HG02588 (cell line): Measurements from ENCODE around the gene CYTH3.
"Not testable (repeated sequence)": the region's sequence is repeated elsewhere in the genome, so short reads cannot be mapped to it uniquely, and the experiment has no call there.

ENCODE experiments used
- ATAC-seq: cut with Tn5 transposase; IDR thresholded peaks from one replicate; pipeline ENCODE4 v1.9.1; 2021; ENCODE audit warnings: mild to moderate bottlenecking, moderate library complexity; ENCODE audit not compliant: unreplicated experiment

Gene CYTH3

DNA sequence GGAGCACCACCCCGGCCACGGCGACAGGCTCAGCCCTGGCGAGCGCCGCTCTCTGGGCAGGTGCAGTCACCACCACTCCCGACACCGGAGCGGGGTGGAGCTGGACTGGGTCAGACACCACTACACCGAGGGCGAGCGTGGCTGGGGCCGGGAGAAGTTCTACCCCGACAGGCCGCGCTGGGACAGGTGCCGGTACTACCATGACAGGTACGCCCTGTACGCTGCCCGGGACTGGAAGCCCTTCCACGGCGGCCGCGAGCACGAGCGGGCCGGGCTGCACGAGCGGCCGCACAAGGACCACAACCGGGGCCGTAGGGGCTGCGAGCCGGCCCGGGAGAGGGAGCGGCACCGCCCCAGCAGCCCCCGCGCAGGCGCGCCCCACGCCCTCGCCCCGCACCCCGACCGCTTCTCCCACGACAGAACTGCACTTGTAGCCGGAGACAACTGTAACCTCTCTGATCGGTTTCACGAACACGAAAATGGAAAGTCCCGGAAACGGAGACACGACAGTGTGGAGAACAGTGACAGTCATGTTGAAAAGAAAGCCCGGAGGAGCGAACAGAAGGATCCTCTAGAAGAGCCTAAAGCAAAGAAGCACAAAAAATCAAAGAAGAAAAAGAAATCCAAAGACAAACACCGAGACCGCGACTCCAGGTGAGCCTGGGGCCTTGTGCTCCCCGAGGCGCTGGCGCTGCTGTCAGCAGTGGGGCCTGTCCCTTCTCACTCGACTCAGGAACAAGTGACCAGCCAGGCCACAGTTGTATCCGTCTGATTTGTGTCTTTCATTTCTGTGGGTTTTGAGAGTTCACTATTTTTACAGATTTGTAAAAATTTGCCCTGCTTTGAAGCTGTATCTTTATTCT, 117.7 kb downstream of the CYTH3 start:
- no peak for ATAC-seq

DNA sequence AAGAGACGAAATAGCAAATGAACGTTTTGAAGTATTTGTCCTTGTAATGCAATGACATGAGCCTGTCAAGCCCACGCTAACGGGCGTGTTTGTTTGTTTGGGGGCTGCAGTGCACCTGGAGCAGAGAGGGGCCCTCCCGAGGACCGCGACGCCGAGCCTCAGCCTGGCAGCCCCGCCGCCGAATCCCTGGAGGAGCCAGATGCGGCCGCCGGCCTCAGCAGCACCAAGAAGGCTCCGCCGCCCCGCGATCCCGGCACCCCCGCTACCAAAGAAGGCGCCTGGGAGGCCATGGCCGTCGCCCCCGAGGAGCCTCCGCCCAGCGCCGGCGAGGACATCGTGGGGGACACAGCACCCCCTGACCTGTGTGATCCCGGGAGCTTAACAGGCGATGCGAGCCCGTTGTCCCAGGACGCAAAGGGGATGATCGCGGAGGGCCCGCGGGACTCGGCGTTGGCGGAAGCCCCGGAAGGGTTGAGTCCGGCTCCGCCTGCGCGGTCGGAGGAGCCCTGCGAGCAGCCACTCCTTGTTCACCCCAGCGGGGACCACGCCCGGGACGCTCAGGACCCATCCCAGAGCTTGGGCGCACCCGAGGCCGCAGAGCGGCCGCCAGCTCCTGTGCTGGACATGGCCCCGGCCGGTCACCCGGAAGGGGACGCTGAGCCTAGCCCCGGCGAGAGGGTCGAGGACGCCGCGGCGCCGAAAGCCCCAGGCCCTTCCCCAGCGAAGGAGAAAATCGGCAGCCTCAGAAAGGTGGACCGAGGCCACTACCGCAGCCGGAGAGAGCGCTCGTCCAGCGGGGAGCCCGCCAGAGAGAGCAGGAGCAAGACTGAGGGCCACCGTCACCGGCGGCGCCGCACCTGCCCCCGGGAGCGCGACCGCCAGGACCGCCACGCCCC, 118.5 kb downstream of the CYTH3 start:
- no peak for ATAC-seq

DNA sequence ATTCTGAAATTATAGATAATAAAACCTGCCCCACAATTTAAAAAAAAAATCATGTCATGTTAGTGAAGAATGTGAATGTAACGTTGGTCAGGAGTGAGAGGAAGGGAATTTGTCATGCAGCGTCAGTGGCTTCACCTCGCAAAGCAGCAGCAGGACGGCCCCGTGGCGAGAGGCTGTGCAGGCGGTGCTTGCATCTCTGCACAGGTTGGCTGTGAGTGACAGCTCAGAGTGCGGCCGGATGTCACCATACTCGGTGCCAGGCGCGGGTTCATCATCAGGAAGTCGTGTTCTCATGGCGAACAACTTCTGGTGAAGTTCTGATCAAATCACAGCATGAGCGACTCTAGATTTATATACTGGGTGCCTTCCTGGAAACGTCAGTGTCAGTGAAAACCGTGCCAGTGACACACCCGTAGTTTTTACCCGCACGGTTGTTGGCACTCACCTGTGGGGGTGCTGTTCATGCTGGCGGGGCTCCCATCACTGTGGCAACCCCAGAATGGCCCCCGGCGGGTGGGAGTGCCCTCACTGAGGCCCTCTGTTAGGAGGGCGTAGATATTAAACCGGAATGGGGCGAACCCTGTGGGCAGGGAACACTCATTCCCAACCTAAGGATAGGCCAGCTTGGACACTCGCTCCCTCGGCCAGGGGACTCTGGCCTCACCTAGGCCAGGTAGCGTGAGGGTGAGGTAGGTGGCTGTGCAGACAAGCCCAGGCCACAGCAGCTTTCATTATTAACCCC, 120.3 kb downstream of the CYTH3 start:
- no peak for ATAC-seq

DNA sequence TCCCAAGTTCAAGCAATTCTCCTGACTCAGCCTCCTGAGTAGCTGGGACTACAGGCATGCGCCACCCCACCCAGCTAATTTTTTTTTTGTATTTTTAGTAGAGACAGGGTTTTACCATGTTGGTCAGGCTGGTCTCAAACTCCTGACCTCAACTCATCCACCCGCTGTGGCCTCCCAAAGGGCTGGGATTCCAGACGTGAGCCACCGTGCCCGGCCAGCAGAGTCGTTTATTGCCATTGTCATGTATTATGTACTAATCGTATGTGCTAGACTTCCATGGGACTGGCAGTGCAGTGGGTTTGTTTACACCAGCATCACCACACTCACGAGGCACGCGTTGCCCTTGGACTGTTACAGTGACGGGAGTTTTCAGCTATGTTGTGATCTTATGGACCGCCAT, 120.9 kb downstream of the CYTH3 start:
- ATAC-seq: not testable (repeated sequence)

DNA sequence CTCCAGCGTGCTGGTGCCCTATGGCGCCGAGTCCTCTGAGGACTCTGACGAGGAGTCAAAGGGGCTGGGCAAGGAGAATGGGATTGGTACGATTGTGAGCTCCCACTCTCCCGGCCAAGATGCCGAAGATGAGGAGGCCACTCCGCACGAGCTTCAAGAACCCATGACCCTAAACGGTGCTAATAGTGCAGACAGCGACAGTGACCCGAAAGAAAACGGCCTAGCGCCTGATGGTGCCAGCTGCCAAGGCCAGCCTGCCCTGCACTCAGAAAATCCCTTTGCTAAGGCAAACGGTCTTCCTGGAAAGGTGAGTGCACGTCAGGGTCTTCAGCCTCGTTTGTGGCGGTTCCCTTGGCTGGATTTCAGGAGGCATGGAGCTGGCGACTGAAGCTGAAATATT, 122.4 kb downstream of the CYTH3 start:
- no peak for ATAC-seq

DNA sequence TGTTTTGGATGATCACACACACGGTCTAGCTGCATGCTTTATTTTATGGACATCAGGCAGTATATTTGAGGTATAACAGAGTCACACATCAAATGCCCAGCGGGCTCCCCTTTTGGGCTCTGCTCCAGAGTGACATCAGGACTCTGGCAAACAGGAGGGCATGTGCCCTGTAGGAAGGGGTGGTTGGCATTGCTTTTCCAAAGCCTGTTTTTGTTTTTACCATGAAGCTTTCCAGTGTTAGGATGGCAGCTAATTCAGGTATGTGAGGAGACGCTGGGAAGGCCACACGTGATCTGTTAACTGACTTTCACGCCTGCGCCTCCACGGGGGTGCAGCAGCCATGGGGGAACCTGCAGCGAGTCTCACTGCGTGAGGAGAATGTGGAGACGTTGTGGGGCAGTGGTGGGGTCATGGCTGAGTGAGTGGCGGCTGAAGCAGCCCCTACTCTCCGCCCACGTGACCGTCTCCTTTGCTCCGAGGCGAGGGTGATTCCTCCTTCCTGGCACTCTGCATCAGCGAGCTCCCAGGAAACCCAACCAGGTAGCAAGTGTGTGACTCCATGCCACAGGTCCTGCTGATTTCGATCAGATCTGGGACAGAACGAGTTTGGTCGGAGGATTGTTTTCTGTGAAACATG, 123.6 kb downstream of the CYTH3 start:
- ATAC-seq: no peak

DNA sequence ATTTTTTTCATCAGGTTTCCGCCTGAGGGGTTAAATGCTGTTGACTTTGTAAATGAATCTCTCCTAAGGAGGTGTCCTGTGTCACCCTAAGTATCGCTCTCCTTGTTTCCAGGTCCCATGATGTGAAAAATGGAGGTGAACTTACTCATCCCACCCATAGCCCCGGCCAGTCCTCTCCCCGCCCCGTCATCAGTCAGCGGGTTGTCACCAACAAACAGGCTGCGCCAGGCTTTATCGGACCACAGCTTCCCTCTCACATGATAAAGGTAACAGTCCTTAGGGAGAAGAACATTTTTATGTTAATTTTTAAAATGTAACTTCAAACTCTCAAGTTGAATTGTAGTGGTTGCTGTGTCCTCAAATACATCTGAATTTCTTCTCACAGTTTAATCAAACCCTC, 124.8 kb downstream of the CYTH3 start:
- ATAC-seq: no peak

DNA sequence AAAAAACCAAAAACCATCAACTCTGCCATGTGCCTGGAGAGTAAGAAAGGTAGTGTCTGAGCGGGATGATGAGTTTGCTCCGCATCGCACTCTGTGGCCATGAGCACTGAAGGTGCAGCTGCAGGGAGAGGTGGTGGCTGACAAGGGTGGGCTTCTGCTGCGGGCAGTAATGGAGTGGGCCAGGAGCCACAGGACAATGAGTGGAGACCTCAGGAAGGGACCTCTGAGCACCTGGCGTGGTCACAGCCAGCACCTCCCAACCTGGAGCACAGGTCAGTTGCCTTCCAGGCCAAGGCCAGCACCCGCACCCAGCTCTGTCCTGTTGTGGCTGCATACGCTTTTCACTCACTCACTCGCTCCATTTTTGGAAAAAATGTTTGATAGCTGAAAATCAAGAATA, 125.8 kb downstream of the CYTH3 start:
- no peak for ATAC-seq

DNA sequence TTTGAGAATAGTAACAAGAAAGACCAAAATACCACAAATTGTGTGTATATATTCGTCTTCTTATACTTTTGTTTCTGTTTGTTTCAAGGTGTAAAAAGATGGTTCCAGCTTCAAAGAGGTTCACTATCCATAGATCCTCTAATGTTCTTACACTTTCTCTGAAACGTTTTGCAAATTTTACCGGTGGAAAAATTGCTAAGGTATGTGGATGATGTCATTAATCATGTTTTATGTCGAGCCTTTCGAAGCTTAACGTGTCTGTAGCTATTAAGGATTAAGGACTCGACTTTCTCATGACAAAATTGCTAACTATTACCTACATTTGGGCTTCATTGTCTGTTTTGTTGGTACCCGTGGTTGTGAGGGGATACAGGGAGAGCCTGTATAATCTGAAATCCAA, 128.4 kb downstream of the CYTH3 start:
- ATAC-seq: no peak

DNA sequence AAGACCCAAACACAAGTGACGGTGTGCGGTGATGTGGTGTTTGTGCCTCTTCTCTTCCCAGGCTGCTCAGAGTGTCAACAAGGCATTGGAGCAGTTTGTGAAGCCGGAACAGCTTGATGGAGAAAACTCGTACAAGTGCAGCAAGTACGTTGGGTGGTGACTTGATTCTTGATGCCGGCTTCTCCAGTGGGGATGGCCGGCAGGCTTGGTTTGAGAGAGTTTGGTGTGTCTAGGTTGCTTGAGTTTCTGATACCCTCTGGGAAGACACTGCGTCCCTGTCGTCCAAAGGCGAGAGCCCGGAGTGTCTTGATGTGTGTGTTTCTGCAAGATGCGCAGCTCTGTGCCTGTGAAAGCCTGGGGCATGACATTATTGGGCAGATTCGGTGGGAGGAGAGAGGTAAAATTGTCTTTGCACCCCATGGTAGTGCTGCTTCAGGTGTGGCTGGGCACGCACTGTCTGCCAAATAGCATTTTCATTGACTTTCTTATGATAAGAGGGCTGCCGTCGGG, 129.5 kb downstream of the CYTH3 start:
- ATAC-seq: no peak

DNA sequence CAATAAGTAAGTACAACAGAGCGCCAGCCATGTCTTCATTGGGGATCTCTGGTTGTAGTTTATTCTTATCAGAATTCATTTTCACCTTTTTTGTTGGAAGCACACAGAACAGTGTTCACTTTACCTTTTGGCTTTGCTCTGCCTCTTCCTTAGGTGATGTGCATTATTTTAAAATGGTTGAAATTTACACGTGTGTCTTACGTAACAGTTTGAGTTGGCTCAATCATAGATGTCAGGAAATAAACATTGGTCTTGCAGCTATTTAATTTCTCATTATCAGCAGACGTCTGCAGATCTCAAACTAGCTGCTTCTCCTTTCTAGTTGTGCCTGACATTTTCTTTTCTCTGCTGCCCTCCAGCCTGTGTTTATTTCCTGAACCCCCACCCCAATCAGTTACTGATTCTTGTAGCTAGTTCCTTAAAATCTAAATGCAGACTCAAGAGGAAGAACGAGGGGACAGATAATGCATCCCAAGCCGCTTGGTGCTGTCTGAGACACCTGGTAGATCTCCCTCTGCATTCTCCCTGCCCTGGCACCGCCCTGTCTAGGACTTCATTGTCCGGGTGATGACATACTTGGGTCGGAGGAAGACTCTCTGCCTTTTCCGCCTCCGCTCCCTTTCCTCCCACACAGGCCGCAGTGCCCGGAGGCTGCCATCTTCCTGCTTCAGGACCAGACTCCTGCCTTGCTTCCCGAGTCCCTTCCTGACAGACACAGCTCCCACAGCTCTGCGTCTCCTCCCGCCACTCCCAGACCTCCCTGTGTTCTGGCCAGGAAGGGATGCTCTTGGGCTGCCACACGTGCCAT, 133.0 kb downstream of the CYTH3 start:
- no peak for ATAC-seq

DNA sequence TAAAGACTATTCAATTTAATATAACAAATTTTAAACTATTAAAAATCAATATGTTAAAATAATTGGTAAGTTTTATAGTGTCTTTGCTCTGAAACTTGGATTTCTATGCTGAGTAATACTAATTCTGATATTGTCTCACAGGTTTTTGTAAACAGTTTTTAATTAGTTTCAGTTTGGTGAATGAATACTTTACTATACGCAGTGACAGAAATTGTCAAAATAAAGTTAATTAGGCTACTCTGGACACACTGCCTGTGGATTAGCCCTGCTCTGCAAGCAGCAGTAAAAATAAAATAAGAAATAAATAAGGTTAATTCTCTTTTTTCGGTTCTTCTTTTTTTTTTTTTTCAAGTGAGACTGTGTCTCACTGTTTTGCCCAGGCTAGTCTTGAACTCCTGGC, 135.9 kb downstream of the CYTH3 start:
- no peak for ATAC-seq

DNA sequence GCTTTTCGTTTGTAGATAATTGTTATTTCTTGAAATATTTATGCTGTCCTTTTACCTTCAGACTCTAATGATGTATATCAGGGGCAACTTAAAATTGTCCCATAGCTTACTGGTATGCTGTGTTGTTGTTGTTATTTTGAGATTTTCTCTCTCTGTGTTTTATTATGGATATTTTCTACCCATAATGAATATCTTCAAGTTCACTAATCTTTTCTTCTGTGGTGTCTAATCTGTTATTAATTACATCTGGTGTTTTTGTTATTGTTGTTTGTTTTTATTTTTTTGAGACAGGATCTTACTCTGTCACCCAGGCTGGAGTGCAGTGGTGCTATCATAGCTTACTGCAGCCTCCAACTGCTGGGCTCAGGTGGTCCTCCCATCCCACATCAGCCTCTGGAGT, 139.2 kb downstream of the CYTH3 start:
- no peak for ATAC-seq

DNA sequence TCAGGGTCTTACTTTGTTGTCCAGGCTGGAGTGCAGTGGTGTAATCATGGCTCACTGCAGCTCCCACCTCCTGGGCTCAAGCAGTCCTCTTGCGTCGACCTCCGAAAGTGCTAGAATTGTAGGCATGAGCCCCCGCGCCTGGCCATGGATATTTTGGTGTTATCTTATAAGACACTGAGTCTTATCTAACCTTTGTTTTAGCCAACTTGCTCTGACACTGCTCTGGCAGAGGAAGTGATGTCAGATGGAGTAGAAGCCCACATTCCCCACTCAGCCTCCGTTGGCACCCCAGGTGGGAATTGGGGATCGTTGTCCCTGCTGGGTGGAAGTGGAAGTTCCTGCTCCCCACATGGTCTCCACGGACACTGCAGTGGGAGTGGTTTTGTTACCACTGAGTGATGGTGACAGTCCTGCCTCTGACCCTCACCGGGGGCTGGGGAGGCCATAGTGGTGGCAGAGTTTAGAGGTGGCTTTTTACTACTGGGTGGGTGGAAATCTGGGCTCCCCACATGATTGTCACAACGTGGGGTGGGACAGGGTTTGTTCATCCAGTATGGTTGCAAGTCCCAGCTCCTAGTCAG, 142.3 kb downstream of the CYTH3 start:
- ATAC-seq: no peak

DNA sequence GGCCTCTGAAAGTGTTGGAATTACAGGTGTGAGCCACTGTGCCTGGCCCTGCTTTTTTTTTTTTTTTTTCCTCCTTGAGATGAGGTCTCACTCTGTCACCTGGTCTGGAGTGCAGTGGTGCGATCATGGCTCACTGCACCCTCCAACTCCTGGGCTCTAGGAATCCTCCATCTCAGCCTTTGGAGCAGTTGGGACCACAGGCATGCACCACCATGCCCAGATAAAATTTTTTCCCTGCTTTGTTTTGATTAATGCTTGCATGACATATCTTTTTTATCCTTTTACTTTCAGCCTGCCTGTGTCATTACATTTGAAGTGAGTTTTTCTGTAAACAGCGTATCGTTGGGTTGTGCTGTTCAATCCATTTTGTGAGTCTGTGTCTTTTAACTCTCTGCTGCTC, 144.2 kb downstream of the CYTH3 start:
- ATAC-seq: no peak

DNA sequence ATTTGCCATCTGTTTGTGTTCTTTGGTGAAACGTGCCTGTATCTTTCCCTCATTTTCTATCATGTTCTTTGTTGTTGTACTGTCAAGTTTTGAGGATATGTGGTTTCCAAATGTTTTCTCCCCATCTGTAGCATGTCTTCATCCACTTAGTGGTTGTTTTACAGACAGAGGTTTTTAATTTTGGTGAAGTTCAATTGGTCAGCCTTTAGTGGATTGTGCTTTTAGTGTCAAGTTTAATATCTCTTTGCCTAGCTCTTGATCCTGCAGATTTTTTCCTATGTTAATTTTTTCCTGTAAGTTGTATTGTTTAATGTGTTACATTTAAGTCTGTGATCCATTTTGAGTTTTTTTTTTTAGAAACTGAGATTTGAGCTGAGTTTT, 145.3 kb downstream of the CYTH3 start:
- no peak for ATAC-seq

DNA sequence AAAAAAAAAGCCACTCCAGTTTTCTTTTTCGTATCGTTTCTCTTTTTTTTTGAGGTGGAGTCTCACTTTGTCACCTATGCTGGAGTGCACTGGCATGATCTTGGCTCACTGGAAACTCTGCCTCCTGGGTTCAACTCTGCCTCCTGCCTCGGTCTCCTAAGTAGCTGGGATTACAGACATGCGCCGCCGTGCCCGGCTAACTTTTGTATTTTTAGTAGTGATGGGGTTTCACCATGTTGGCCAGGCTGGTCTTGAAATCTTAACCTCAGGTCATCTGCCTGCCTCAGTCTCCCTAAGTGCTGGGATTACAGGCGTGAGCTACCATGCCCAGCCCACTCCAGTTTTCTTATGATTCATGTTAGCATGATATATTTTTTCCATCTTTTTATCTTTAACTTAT, 148.6 kb downstream of the CYTH3 start:
- ATAC-seq: no peak

DNA sequence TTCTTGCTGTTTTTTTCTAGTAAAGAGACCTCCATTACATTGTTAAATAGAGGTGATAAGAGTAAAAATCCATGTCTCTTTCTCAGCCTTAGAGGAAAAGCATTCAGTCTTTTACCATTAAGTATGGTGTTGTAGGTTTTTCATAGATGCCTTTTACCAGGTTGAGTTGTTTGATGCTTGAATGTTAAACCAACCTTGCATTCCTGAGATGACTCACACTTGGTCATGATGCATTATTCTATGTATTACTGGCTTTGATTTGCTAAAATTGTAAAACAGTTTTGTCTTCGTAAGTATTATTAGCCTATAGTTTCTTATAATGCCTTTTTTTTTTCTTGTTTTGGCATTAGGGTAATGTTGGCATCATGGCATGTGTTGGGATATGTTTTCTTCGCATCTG, 151.3 kb downstream of the CYTH3 start:
- no peak for ATAC-seq

DNA sequence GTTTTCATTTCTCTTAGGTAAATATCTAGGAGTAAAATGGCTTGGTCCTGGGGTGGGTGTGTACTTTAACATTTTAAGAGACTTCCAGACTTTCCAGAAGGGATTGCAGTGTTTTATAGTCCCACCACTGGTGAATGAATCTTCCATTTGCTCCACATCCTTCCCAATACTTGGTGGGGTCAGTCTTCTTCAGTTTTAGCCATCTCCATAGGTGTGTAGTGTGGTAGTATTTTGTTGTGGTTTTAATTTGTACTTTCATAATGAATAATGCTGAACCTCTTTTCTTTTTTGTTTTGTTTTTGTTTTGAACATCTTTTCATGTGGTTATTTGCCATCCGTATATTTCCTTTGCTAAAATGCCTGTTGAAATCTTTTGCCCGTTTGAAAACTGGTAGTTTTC, 154.9 kb downstream of the CYTH3 start:
- ATAC-seq: no peak

DNA sequence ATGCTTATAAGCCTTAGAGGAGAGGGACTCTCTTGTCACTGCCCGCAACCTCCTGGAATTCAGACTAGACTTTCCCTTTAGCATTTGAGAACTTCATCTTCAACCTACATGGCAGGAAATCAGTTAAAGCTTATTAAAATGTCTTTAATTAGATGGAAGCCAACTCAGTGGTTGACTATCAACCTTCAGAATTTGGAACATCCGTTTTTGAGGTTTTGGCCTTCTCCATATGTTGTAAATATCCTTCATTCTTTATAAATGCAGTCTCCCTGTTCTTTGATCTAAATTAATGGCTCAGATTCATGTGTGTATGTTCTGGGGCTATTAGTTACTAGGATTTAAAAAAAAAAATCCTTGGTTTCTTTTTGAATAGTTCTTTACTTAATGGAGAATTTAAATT, 156.2 kb downstream of the CYTH3 start:
- ATAC-seq: no peak
